Umbilical cord (tissue), 2 donors: ENCODE measurements around the gene DLL1. TPM values are rescaled to one million over a fixed set of nuclear protein-coding genes. Genes with fewer than 3 reads are reported as not detected.

Experiments used
- DNase-seq: peaks from one replicate; pipeline ENCODE4 v3.0.0-alpha.2; 2015; ENCODE audit warnings: low spot score
- total RNA-seq: library from RNA; depleted of rRNA; stranded (reverse); fragments of >200 nt; gene quantifications from one replicate; pipeline ENCODE4 v1.2.3, GENCODE V29; 2014; ENCODE audit warnings: low replicate concordance; ENCODE audit not compliant: insufficient read depth

DLL1 gene
- total RNA-seq, 1 donor from 2014 or later = 0.96 TPM

- no peak for DNase-seq
Observed at GRCh38 chr6:170233286-170234205, 57.3 kb downstream of the DLL1 start.

Other genes starting within 250 kb of the DLL1 start
- gene FAM120B, start 15.7 kb upstream of the DLL1 start, total RNA-seq = 25.5 TPM